GM12878 (cell line): ENCODE results near the gene FBLN1. TPM values are rescaled to one million over a fixed set of nuclear protein-coding genes. Genes with fewer than 3 reads are reported as not detected.

Source experiments
- ATAC-seq: fragments of 200-7000 bp; cut with Tn5 transposase; 3 replicates; pipeline ENCODE4 v1.9.1; 2020; ENCODE audit warnings: mild to moderate bottlenecking, moderate library complexity
- BruUV-seq: library from RNA; stranded (reverse); fragments of 400-500 nt; replicated peaks from 2 replicates; lab custom pipeline; 2021; lab: Mats Ljungman, UMichigan
- CTCF ChIA-PET: fragments of 300-600 bp; sonication (Branson Sonifier 250); formaldehyde crosslinking; extraction: SDS; loops from one replicate; lab custom pipeline; 2021; ENCODE audit warnings: inconsistent platforms; lab: Yijun Ruan, JAX
- POLR2A ChIA-PET: fragments of 350-600 bp; formaldehyde crosslinking; extraction: SDS; loops from one replicate; lab custom pipeline; 2021; ENCODE audit warnings: inconsistent platforms; lab: Charles Lee
- RAD21 ChIA-PET: fragments of 300-600 bp; sonication (Branson Sonifier 250); formaldehyde crosslinking; loops from one replicate; lab custom pipeline; 2023; ENCODE audit warnings: antibody characterized with exemption; ENCODE audit not compliant: unreplicated experiment; lab: Charles Lee
- SMC1A ChIA-PET: fragments of 300-600 bp; sonication (Branson Sonifier 250); formaldehyde crosslinking; loops from one replicate; lab custom pipeline; 2023; ENCODE audit not compliant: unreplicated experiment, uncharacterized antibody; lab: Charles Lee
- DNase-seq: peaks from one replicate; pipeline ENCODE4 v3.0.0-alpha.2; 2011; ENCODE audit warnings: low read depth, low spot score
- FAIRE-seq: peaks from 3 replicates; lab custom pipeline; 2011; peaks lifted over from hg19 to GRCh38; lab: Jason Lieb, UNC
- H2AFZ ChIP-seq: 2 replicates; pipeline ENCODE4 v1.6.0; 2011; ENCODE audit warnings: low read depth, low read length, control low read depth; ENCODE audit not compliant: control insufficient read depth
- H3K27ac ChIP-seq: 2 replicates; pipeline ENCODE4 v1.5.1; 2011; ENCODE audit warnings: control low read depth; ENCODE audit not compliant: control insufficient read depth, insufficient read depth
- H3K27me3 ChIP-seq, 2 experiments: replicated peaks in 1 of 2; 2 replicates each; pipeline versions ENCODE4 v1.6.0 to v1.6.1; 2011; ENCODE audit warnings: low read length in 1 of 2; ENCODE audit not compliant: control insufficient read depth in 2 of 2, insufficient read depth in 2 of 2
- H3K36me3 ChIP-seq, 2 experiments: 2 replicates each; pipeline ENCODE4 v1.5.1; 2011; ENCODE audit warnings: low read length in 1 of 2; ENCODE audit not compliant: control insufficient read depth in 2 of 2, insufficient read depth in 2 of 2
- H3K4me1 ChIP-seq: 2 replicates; pipeline ENCODE4 v1.6.1; 2011; ENCODE audit warnings: mild to moderate bottlenecking, low read length, moderate library complexity, mixed read lengths; ENCODE audit not compliant: control insufficient read depth, insufficient read depth
- H3K4me2 ChIP-seq: 2 replicates; pipeline ENCODE4 v1.6.0; 2011; ENCODE audit warnings: control low read depth; ENCODE audit not compliant: control insufficient read depth, insufficient read depth
- H3K4me3 ChIP-seq: fragments of 200-600 bp; sonication (generic); 2 replicates; pipeline ENCODE4 v1.5.1; 2016
- H3K79me2 ChIP-seq: 2 replicates; pipeline ENCODE4 v1.6.0; 2011; ENCODE audit warnings: low read length; ENCODE audit not compliant: control insufficient read depth, insufficient read depth
- H3K9ac ChIP-seq: 2 replicates; pipeline ENCODE4 v1.8.0; 2011; ENCODE audit warnings: low read length, control low read depth, mixed read lengths; ENCODE audit not compliant: control insufficient read depth, insufficient read depth
- H3K9me3 ChIP-seq: replicated peaks from 3 replicates; pipeline ENCODE4 v1.5.1; 2011; ENCODE audit warnings: mild to moderate bottlenecking, low read length; ENCODE audit not compliant: control insufficient read depth, insufficient read depth
- H4K20me1 ChIP-seq: 2 replicates; pipeline ENCODE4 v1.6.0; 2011; ENCODE audit not compliant: control insufficient read depth, insufficient read depth
- GABPA ChIP-seq: IDR thresholded peaks from 2 replicates; pipeline ENCODE4 v1.6.1; 2014; ENCODE audit warnings: antibody characterized with exemption, low read depth, mild to moderate bottlenecking, inconsistent platforms
- HDGF ChIP-seq: fragments of 450-650 bp; IDR thresholded peaks from 2 replicates; pipeline ENCODE4 v1.6.1; 2016; ENCODE audit warnings: antibody characterized with exemption
- KAT2A ChIP-seq: conservative IDR thresholded peaks from 2 replicates; pipeline ENCODE4 v1.6.1; 2011; ENCODE audit warnings: low read depth, low read length; ENCODE audit not compliant: control insufficient read depth
- KLF5 ChIP-seq: fragments of 450-650 bp; IDR thresholded peaks from 2 replicates; pipeline ENCODE4 v1.6.1; 2014; ENCODE audit warnings: mild to moderate bottlenecking; ENCODE audit not compliant: partially characterized antibody
- NR2C1 ChIP-seq: fragments of 450-650 bp; IDR thresholded peaks from 2 replicates; pipeline ENCODE4 v1.6.1; 2017; ENCODE audit warnings: antibody characterized with exemption, mild to moderate bottlenecking, moderate library complexity
- PAX5 ChIP-seq: IDR thresholded peaks from 2 replicates; pipeline ENCODE4 v1.6.1; 2011; ENCODE audit warnings: low read depth, low read length, borderline replicate concordance
- SUPT20H ChIP-seq: IDR thresholded peaks from 2 replicates; pipeline ENCODE4 v1.6.1; 2011; ENCODE audit warnings: low read depth, mild to moderate bottlenecking, low read length, moderate library complexity, borderline replicate concordance; ENCODE audit not compliant: control insufficient read depth
- TCF12 ChIP-seq: IDR thresholded peaks from 2 replicates; pipeline ENCODE4 v1.6.1; 2011; ENCODE audit warnings: low read depth, mild to moderate bottlenecking, low read length
- ZNF384 ChIP-seq: IDR thresholded peaks from 2 replicates; pipeline ENCODE4 v1.6.1; 2012; ENCODE audit warnings: low read depth, mild to moderate bottlenecking, low read length, improper control_type of control experiment, borderline replicate concordance
- ZNF622 ChIP-seq: fragments of 450-650 bp; IDR thresholded peaks from 2 replicates; pipeline ENCODE4 v1.6.1; 2017; ENCODE audit warnings: mild to moderate bottlenecking, inconsistent platforms
- WGBS: methylation state at CpG from one replicate; pipeline ENCODE4 v1.1.6; 2016; ENCODE audit warnings: low lambda C conversion rate; ENCODE audit not compliant: insufficient replicate concordance, insufficient coverage; ENCODE audit errors: missing lambda C conversion rate; 5-methylcytosine and 5-hydroxymethylcytosine counted together
- in situ Hi-C: fragments of 300-500 bp; cut with MboI; formaldehyde crosslinking; loops from 9 replicates; pipeline ENCODE4 v1.14.3; 2018; ENCODE audit warnings: mixed read lengths
- intact Hi-C: fragments of 100-400 bp; cut with micrococcal nuclease; formaldehyde crosslinking; loops from one replicate; pipeline ENCODE4 v1.14.2; 2022; ENCODE audit not compliant: unreplicated experiment
- polyA plus RNA-seq, 11 experiments: library from polyadenylated mRNA; depleted of rRNA in 4 of 11; unstranded in 6 of 11; stranded (reverse) in 5 of 11; fragments of >200 nt; fragmentation: Nextera tagmentation in 4 of 11; fragmentation: Illumina TruSeq in 1 of 11; extraction: Ambion mirVana in 4 of 11; extraction: Trizol in 1 of 11; gene quantifications; 1 replicate in 1 of 11; 2 replicates in 10 of 11; pipeline versions ENCODE4 v1.2.1 to v1.2.3, GENCODE V29; 2011 to 2016; ENCODE audit warnings: inconsistent platforms in 2 of 11, missing spikeins in 2 of 11, low read depth in 1 of 11
- total RNA-seq, 4 experiments: library from RNA; depleted of rRNA in 3 of 4; stranded (reverse); fragments of >200 nt in 3 of 4; fragmentation: Illumina TruSeq in 1 of 4; extraction: Trizol in 1 of 4; gene quantifications; 2 replicates each; pipeline versions ENCODE4 v1.2.1 to v1.2.3, GENCODE V29; 2013 to 2021
- TF ChIP-seq, protein P1 (sequence below): fragments of 450-650 bp; IDR thresholded peaks from 2 replicates; pipeline ENCODE4 v1.6.1; 2016; ENCODE audit warnings: mild to moderate bottlenecking
- TF ChIP-seq, protein P2 (sequence below): fragments of 450-650 bp; IDR thresholded peaks from 2 replicates; pipeline ENCODE4 v1.6.1; 2017; ENCODE audit warnings: borderline replicate concordance
- TF ChIP-seq, protein P3 (sequence below): fragments of 450-650 bp; IDR thresholded peaks from 2 replicates; pipeline ENCODE4 v1.6.1; 2018; ENCODE audit warnings: mild to moderate bottlenecking, low read depth, moderate library complexity; ENCODE audit not compliant: partially characterized antibody

The FBLN1 gene
- total and polyA plus RNA-seq, 10 of the 15 experiments (the other 5 are each of a cell fraction or from before 2014, with no cell fraction given): 0.20 to 0.51 TPM; not detected in 8

DNA sequence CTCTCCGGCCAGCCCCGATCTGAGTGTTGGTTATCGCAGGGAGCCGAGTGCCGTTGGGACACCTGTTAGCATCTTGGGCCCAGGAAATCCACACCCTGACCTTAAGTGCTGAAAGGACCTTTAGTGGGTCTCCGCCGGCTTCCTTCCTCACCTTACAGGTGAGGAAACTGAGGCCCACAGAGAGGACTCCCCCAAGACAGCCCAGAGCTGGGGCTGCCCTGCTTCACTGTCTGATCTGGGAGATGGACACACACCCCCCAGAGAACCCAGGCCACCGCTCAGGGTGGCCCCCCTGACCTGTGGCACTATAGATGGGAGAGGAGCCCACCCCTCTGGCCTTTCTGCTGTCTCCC, 73.6 kb downstream of the FBLN1 start:
- Histone ChIP-seq H3K27ac (no peak overlapping the region), H3K9ac (no peak overlapping the region), H3K27me3 (no peaks in the 10 kb centered on the region; a peak in 1 of 4 replicates), H2AFZ (no peak overlapping the region), H3K4me1 (no peaks in the 10 kb centered on the region), H3K36me3 (no peaks in the 10 kb centered on the region), H4K20me1 (no peaks in the 10 kb centered on the region), H3K9me3 (no peaks in the 10 kb centered on the region; the same call in 2 of the 3 replicates), H3K4me2 (no peak overlapping the region), H3K79me2 (no peaks in the 10 kb centered on the region), H3K4me3 (no peak overlapping the region)
- whole genome bisulfite sequencing: 5% methylated on average over 8 of the region's 8 CpGs
- intact Hi-C loops: no loop called here
- SMC1A ChIA-PET: no interaction called here
- in situ Hi-C loops: no loop called here
- CTCF ChIA-PET: interaction anchor here (1.5 kb wide), 1 partner anchor 85 kb away, joined by 3 read pairs; no protein-coding TSS in a partner anchor
- FAIRE-seq: no peak
- POLR2A ChIA-PET: no interaction called here
- no peak for TF ChIP-seq PAX5
- no peak for TF ChIP-seq GABPA
- TF ChIP-seq, protein P1, sequence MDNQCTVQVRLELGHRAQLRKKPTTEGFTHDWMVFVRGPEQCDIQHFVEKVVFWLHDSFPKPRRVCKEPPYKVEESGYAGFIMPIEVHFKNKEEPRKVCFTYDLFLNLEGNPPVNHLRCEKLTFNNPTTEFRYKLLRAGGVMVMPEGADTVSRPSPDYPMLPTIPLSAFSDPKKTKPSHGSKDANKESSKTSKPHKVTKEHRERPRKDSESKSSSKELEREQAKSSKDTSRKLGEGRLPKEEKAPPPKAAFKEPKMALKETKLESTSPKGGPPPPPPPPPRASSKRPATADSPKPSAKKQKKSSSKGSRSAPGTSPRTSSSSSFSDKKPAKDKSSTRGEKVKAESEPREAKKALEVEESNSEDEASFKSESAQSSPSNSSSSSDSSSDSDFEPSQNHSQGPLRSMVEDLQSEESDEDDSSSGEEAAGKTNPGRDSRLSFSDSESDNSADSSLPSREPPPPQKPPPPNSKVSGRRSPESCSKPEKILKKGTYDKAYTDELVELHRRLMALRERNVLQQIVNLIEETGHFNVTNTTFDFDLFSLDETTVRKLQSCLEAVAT: no peak
- TF ChIP-seq, protein P2, sequence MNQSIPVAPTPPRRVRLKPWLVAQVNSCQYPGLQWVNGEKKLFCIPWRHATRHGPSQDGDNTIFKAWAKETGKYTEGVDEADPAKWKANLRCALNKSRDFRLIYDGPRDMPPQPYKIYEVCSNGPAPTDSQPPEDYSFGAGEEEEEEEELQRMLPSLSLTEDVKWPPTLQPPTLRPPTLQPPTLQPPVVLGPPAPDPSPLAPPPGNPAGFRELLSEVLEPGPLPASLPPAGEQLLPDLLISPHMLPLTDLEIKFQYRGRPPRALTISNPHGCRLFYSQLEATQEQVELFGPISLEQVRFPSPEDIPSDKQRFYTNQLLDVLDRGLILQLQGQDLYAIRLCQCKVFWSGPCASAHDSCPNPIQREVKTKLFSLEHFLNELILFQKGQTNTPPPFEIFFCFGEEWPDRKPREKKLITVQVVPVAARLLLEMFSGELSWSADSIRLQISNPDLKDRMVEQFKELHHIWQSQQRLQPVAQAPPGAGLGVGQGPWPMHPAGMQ: no peak
- TF ChIP-seq, protein P3, sequence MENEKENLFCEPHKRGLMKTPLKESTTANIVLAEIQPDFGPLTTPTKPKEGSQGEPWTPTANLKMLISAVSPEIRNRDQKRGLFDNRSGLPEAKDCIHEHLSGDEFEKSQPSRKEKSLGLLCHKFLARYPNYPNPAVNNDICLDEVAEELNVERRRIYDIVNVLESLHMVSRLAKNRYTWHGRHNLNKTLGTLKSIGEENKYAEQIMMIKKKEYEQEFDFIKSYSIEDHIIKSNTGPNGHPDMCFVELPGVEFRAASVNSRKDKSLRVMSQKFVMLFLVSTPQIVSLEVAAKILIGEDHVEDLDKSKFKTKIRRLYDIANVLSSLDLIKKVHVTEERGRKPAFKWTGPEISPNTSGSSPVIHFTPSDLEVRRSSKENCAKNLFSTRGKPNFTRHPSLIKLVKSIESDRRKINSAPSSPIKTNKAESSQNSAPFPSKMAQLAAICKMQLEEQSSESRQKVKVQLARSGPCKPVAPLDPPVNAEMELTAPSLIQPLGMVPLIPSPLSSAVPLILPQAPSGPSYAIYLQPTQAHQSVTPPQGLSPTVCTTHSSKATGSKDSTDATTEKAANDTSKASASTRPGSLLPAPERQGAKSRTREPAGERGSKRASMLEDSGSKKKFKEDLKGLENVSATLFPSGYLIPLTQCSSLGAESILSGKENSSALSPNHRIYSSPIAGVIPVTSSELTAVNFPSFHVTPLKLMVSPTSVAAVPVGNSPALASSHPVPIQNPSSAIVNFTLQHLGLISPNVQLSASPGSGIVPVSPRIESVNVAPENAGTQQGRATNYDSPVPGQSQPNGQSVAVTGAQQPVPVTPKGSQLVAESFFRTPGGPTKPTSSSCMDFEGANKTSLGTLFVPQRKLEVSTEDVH: no peak
- TF ChIP-seq TCF12: no peak
- no peak for TF ChIP-seq KLF5
- no peak for TF ChIP-seq HDGF
- TF ChIP-seq NR2C1: no peak
- no peak for TF ChIP-seq SUPT20H
- no peak for TF ChIP-seq KAT2A
- no peak for TF ChIP-seq ZNF622
- no peak for TF ChIP-seq ZNF384
- RAD21 ChIA-PET: no interaction called here
- BruUV-seq: no TSS peak
- no peak for DNase-seq
- ATAC-seq: no peak
